NCI-H446 (cell line): ENCODE measurements around the gene INTS1.

ENCODE experiments used
- DNase-seq, 2 experiments: peaks; one replicate each; lab custom pipeline; 2025; lab: John Stamatoyannopoulos, UW

INTS1 gene, protein sequence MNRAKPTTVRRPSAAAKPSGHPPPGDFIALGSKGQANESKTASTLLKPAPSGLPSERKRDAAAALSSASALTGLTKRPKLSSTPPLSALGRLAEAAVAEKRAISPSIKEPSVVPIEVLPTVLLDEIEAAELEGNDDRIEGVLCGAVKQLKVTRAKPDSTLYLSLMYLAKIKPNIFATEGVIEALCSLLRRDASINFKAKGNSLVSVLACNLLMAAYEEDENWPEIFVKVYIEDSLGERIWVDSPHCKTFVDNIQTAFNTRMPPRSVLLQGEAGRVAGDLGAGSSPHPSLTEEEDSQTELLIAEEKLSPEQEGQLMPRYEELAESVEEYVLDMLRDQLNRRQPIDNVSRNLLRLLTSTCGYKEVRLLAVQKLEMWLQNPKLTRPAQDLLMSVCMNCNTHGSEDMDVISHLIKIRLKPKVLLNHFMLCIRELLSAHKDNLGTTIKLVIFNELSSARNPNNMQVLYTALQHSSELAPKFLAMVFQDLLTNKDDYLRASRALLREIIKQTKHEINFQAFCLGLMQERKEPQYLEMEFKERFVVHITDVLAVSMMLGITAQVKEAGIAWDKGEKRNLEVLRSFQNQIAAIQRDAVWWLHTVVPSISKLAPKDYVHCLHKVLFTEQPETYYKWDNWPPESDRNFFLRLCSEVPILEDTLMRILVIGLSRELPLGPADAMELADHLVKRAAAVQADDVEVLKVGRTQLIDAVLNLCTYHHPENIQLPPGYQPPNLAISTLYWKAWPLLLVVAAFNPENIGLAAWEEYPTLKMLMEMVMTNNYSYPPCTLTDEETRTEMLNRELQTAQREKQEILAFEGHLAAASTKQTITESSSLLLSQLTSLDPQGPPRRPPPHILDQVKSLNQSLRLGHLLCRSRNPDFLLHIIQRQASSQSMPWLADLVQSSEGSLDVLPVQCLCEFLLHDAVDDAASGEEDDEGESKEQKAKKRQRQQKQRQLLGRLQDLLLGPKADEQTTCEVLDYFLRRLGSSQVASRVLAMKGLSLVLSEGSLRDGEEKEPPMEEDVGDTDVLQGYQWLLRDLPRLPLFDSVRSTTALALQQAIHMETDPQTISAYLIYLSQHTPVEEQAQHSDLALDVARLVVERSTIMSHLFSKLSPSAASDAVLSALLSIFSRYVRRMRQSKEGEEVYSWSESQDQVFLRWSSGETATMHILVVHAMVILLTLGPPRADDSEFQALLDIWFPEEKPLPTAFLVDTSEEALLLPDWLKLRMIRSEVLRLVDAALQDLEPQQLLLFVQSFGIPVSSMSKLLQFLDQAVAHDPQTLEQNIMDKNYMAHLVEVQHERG (N-terminal part only)

DNA sequence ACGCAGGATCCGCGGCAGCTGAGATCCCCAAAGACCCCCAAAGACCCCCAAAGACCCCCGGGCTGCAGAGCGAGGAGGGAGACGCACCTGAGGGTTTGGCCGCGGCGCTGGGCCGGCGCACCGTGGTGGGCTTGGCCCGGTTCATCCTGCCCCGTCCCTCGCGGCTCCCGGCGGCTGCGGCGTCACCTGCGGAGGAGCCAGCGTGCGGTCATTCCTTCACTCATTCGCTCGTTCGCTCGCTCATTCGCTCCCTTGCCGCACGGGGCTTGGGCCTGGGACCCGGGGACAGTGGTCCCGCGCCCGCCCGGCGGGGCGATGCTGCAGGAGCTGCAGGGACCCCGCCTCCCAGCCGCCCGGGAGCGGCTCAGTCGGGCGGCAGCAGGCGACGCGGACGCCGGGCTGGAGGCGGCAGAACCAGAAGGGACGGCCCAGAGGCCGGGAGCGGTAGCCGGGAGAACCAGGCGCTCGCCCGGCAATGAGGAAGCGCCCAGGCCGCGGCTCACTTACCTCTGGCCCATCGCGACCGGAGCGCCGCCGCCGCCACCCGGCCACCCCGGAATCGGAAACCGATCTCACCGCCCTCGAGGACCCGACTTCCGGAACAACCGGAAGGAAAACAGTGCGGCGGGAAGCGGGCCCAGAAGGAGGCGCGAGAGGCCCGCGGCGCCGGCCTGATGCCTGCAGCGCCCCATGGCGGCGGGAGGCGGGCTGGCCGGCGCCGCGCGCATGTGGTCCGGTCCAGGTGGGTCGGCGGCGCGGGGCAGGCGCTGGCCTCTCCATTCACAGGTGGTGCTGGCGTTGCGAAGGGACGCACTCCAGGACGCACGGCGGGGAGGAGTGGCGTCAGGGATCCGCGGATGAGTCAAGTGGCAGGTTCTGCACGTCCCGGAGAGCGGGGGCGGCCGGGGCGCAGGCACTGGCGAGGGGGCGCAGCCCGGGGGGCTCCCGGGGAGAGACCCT lies at the start of gene INTS1:
TSS of gene INTS1 (minus strand) at position 574 of the 960 bp plus-strand sequence. CDS start at position 145, 429 bp downstream.
- DNase-seq = peak; percentile 46 to 92

DNA sequence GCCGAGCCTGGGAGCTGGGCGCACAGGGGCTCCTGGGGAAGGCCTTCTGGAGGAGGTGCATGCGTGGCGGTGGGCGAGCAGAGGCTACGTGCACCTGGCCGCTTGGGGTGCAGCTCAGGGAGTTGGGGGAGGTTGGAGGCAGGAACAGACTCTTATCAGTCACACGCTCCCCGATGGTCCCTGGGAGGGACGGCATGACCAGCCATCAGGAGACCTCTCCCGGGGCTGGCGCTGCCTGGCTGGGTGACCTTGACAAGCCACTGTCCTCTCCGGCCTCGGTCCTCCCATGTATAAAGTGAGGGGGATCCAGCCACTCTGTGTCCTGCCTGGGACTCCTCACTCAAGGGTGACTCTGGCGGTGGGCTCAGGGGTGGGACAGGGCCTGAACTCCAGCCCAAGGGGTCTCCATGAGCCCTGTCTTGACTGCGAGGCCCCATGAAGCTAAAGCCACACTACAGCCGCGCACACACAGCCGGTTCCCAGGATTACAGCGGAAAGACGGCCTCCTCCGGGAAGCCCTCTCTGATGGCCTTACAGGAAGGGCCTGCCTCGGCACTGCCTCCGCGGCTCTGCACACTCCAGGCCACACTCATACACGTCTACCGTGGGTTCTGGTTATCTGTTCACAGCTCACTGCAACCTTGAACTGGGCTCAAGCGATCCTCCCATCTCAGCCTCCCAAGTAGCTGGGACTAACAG lies 49.5 kb upstream of the INTS1 start:
- DNase-seq = no peak

DNA sequence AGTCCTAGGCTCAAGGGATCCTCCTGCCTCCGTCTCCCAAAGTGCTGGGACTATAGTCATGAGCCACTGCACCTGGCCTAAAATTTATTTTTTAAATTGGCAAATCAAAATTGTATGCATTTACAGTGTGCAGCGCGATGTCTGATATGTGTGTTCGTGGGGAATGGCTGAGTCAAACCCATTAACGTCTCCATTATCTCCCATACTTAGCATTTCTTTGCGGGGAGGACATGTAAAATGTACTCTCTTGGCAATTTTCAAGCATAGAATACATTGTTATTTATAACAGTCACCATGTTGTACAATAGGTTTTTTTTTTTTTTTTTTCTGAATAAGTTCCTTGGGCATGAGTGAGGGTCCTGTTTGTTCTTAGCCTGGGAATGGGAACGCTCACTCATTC lies 48.0 kb upstream of the INTS1 start:
- DNase-seq = no peak

DNA sequence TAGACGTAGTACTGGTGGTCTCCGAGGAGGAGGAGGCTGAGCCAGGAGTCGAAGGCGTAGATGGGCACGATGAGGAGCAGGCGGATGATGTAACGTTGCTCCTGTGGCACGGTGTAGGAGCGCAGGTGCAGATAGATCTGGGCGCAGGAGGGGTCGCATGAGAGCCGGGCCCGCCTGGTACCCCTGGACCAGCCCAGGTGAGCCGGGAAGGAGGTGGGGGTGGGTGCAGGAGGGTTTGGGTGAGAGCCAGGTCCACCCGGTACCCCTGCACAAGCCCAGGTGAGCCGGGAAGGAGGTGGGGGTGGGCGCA lies 46.6 kb upstream of the INTS1 start:
- DNase-seq = no peak

DNA sequence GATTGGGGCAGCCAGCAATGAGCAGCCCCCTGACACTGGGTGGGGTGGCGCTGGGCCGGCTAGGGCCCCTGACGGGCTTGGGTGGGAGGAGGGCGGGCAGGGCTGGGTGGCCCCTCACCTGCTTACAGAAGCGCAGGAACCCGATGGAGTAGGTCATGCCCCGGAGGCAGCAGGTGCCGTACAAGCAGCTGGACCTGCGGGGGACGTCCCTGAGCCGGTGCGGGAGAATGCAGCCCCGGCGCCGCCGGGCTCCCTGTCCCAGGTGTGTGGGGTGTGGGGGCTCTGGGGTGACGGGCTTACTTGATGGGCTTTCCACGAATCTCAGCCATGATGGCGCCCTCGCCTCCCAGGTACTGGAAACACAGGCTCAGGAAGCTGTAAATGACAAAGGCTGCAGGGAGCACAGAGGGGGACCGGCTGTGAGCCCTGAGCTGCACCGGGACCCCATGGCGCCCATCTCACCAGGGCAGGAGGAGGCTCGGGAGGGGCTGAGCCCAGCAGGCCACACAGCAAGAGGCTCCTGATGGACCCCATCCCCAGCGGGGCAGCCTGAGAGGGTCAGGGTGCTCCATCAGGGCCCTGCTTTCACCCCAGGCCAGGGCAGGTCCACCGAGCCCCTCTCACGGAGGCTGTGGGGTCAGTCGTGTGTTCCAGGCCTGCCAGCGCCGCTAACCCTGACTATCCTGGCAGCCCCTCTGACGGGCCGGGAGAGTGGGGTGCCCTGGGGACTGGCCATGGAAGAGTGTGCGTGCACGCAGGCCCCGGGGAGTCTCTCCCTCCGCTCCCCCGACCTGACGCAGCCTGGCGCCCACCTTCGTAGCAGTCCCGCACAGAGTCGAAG lies 46.0 kb upstream of the INTS1 start:
- DNase-seq = no peak

DNA sequence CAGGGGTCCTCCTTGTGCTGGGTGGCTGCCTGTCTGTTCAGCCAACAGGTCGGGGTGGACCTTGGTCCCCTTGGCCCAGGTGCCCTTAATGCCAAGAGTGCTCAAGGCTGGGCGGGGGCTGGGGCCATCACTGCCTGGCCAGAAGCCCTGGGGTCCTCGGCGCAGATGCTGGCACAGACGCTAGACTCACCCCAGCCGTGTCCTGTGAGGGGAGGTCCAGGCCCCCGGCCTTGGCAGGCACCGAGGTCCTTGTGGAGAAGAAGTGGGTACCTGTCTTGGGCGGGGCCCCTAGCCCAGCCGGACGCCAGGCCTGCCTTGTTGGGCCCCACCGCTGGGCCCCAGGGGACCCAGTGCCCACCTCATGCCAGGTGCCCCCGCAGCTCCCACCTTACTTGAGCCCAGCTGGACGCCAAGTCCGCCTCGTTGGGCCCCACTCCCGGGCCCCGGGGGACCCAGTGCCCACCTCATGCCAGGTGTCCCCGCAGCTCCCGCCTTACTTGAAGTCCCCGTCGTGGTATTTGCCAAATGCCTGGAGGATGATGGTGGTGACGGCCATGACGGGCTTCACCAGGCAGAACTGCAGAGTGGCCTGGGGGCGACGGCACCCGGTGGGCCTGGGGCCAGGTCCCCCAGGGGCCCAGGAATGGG lies 45.3 kb upstream of the INTS1 start:
- no peak for DNase-seq

DNA sequence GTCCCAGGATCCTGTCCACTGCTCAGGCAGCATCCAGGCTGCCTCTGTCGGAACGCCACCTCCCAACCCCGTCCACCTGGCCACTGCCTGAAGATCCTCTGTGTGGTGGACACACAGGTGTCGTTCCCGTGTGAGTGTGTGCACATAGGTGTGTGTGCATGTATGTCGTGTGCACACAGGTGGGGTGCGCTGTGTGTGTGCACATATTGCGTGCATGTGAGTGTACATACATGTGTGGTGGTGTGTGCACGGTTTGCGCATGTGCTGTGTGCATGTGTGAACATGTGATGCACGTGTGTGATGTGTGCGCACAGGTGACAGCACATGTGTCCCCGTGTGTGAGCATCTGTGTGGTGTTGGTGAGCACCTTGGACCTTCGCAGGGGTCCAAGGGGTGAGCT lies 44.8 kb upstream of the INTS1 start:
- no peak for DNase-seq

DNA sequence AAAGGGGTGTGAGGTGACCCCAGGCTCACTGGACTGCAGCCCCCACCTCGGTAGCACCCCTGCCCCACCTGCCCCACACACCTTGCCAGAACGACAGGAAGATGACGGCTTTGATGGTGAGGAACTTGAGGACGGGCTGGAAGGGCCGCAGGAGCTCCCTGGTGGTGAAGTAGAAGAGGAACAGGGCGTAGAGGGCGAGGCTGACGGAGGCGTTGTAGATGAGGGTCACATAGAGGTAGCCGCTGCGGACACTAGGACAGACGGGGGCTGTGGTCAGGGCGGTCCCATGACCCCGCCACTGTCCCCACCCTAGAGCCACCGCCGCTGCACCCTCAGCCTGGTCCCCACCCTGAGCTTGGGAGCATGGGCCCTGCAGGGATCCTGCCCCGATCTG lies 44.2 kb upstream of the INTS1 start:
- DNase-seq = no peak

DNA sequence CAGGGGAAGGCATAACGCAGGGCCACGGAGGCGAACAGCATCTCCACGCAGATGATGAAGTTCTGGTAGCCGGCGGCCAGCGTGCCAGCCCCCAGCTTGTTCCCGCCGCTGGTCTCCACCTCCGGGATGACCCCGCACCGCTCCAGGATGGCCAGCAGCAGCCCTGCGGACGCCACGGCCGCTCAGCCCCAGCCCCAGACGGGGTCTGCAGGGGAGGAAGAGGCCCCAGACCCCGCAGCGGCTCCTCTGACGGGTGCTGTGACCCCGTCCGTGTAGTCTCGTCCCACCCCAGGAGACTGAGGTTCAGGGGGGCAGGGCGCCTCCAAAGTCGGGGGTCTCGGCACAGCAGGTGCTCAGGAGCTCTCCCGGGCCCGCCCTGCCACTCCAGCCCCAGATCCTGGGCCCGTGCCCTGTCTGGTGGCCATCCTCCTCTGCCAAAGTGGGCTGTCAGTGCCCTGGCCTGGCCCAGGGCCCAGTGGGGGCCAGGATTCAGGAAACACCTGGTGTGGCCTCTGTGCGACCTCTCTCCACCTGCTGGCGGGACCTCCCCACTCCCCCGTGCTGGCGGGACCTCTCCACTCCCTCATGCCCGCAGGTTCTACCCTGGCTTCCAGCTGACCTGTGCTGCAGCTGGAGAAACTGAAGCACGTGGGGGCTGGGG lies 43.7 kb upstream of the INTS1 start:
- DNase-seq = no peak

DNA sequence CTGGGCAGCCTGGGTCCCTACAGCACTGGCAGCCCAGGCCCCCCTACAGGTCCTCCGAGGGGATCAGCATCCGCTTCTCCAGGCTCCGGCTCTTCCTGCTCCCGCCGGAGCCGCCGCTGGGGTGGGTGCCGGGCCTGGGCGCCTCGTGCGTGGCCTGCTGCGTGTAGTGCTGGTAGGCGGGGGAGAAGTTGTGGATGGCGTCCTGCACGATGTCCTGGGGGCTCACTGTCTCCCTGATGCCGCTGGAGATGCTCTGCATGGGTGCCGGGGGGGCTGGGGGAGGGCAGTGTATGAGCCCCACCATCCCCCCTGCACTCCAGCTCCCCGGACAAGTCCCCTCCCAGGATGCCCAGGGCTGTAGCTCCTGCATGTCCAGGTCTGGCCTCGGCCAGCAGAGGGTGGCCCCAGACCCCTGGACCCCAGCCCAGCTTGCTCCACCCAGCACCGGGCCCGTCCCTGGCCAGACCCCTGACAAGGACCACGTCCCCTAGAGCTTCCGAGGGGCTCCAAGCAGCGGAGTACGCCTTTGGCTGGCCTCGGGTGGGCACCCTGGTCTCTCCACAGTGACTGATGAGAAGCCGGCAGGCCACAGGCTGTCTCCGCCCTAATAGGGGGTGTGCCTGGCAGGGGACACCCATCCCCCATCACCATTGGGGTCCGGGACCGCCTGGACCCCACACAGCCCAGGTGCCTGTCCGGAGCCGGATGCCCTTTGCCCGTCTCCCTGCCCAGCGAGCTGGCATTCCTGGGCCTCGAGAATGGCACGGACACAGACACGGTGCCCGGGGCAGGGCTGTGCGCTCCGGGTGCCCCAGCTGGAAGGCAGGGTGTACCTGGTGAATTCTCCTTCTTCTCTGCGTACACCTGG lies 43.0 kb upstream of the INTS1 start:
- no peak for DNase-seq

DNA sequence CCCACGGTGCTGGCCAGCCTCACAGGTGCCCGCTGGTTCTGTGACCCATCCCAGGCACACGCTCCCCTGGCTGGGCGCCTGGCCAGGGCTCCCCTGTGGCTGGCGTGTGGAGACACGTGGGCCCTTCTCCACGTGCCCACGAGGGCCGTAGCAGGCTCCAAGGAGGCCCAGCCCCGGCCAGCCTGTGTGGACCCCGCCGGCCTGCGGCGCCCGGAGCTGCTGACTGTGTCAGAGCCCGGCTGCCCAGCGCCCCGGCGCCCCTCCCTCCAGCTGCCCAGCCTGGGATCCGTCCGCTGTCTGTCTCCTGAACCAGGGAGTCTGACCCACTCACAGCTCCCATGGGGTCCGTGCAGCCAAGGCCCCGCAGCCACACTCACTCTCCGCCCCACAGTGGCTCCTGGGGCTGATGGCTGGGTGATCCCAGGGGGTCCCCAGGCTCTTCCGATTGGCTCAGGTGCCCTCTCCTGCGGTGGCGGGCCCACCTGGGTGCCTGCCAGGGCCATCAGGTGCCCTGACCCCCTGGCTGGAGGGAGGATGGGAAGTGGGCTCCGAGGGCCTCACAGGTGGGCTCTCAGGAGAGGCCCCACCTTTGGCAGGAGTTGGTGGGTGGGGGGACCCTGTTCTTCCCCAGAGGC lies 42.2 kb upstream of the INTS1 start:
- DNase-seq = no peak

DNA sequence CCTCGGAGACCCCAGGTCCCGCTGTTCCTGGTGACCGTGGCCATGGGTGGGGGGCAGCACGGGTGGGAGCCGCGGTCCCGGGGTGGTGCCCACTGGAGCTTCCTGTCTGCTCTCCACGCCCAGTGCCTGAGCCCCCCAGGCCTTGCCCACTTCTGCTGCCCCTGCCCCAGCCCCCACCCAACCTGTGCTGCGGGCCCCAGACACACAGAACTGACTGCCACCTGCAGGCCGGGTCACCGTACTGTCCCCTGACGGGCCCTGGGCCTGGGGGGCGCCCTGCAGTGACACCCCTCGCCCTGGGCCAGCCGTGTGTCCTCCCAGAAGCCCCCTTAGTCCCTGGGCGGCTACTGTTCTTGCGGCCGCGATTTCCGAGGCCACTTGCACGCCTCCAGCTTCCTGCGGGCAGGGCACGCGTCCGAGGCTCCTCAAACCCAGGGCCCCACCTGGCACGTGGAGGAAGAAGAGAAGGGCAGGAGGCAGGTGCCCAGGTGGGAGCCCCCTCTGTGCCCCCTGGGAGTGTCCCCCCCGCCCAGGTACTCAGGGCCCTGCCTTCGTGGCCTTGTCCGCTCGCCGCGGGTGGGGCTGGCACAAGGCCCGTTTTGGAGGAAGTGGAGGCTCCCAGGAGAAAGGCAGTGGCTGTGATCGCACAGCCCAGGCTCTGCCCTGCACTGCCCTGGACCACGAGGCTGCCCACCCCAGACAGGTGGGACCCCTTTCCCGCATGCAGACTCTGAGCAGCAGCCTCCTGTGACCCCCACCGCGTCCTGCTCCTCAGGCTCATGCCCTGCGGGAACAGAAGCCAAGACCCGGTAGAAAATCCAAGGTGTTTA lies 41.4 kb upstream of the INTS1 start:
- DNase-seq = no peak

DNA sequence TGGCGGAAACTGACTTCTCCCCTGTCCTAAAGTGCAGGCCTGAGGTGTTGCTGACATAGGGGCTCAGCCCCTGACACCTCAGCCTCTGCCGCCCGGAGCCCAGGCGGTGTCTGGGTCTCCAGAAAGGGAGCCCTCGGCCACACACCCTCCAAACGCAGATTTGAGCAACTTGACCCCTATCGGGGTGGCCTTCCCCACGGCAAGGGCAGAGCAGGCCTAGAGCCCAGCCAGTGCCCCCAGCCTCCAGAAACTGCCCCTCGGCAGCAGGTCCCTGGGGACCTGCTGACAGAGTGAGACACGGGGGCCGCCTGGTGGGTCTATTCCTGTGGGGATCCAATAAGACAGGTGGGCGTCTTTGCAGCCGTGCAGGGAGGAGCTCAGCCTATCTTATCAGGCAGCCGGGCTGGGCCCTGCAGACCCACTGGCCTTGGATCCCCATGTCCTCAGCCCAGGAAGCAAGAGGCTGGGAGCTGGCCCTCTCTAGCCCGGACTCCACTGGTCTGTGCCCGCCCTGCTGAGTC lies 40.8 kb upstream of the INTS1 start:
- no peak for DNase-seq

DNA sequence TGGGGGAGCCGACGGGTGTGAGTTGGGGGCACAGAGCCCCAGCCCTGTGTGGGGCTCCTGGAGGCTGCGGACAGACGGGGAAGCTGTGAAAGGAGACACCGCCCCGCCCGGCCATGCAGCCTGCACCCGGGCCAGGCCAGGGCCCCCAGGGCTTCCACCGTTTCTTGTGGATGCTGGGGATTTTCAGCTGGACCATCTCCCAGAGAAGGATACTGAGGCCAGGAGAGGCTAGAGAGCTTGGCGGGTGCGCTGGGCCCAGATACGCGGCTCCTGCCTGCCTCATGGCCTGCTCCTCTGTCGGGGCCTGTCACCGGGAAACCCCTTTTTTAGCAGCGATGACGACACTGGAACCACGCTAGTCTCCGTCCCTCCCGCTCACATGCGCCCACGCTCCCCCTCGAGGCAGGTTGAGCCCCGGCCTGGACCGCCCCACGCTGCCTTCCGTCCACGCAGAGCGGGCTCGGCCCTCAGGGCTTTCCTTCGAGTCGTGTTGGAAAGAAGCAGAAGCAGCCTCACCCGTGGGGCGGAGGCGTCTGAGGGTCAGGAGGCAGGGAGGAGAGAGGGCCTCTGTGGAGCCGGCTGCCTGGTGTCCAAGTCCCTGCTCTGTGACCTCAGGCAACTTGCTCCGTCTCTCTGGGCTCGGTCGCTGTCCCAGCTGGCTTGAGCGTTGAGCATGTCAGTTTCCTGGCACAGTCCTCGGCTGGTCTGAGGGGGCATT lies 40.1 kb upstream of the INTS1 start:
- DNase-seq = no peak

DNA sequence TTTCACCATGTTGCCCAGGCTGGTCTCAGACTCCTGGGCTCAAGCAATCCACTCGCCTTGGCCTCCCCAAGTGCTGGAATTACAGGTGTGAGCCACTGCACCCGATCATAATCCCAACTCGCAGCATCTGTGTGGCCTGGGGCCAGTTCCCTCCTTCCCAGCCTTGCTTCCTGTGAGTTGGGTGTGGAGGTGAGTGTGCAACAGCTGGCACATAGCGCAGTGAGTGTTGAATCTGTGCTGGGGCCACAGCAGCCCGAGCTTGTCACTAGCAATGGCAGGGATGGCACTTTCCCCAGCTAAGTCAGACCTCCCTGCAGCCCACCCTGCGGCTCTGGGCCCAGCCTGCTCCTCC lies 39.6 kb upstream of the INTS1 start:
- no peak for DNase-seq
